ENCODE data around the gene DUOX1. TPM values are rescaled to one million over a fixed set of nuclear protein-coding genes. Genes with fewer than 3 reads are reported as not detected.
A peak's percentile ranks its signal among the peaks of the same experiment; 100 is the strongest.

The DUOX1 gene
- total RNA-seq, 4 donors from 2014 or later = 87.5 to 202 (median 122) TPM

DNA sequence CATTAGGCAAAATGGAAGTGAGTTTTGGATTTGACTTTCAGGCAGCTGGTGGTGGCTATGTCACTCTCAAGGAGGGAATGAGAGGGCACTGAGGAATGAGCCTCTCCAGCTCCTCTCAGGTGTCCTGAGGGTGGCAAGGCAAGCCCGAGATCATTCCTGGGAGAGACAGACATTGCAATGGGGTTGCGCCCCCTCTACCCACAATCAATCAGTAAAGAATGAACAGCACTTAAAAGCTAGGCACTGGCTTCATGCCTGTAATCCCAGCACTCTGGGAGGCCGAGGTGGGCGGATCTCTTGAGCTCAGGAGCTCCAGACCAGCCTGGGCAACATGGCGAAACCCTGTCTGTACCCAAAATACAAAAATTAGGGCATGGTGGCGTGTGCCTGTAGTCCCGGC is 72.1 kb downstream of the DUOX1 start:
- TF ChIP-seq, protein P1, sequence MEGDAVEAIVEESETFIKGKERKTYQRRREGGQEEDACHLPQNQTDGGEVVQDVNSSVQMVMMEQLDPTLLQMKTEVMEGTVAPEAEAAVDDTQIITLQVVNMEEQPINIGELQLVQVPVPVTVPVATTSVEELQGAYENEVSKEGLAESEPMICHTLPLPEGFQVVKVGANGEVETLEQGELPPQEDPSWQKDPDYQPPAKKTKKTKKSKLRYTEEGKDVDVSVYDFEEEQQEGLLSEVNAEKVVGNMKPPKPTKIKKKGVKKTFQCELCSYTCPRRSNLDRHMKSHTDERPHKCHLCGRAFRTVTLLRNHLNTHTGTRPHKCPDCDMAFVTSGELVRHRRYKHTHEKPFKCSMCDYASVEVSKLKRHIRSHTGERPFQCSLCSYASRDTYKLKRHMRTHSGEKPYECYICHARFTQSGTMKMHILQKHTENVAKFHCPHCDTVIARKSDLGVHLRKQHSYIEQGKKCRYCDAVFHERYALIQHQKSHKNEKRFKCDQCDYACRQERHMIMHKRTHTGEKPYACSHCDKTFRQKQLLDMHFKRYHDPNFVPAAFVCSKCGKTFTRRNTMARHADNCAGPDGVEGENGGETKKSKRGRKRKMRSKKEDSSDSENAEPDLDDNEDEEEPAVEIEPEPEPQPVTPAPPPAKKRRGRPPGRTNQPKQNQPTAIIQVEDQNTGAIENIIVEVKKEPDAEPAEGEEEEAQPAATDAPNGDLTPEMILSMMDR (IDR thresholded peaks at IDR 0.05) = no peak
- no peak for TF ChIP-seq POLR2A (IDR thresholded peaks at IDR 0.05)
- intact Hi-C loops (cut with DNase I) = loop anchor here (10.0 kb wide), 1 partner anchor 193 kb away; no protein-coding TSS in a partner anchor
- Histone ChIP-seq H3K27ac (no peak overlapping the region), H3K9me3 (no peaks in the 10 kb centered on the region), H3K27me3 (no peaks in the 10 kb centered on the region), H3K36me3 (no peaks in the 10 kb centered on the region), H3K4me1 (peaks cover 0 to 37% (median 6%) of the 10 kb centered on the region in 3 donors), H3K4me3 (no peak overlapping the region)
- WGBS, 2 donors = 90% methylated on average over 2 of the region's 7 CpGs
- DNase-seq = no peak

DNA sequence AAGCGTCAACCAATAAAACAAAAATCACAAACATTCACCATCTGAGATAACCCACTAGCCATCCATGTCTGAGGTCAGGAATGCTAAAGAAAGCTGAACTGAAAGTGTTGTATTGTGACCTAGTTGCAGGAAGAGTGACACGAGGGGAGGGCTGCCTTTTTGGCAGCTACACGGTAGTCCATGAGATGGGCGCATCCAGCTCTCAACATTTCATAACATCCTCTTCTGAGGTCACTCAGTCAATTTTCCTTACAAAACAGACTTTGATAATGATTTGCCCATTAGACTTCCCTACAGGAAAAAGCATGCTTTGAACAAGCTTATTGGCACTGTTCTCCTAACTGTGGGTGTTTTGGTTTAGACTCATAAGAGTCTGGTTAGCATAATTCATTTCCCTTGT is 73.4 kb downstream of the DUOX1 start:
- no peak overlapping the region for H3K4me3 ChIP-seq
- 27 to 35% methylated on average over 4 of the region's 4 CpGs for WGBS, 2 donors
- intact Hi-C loops (cut with DNase I) = loop anchor here (10.0 kb wide), 1 partner anchor 192 kb away; no protein-coding TSS in a partner anchor
- TF ChIP-seq POLR2A (IDR thresholded peaks at IDR 0.05) = no peak
- H3K27ac ChIP-seq = no peak overlapping the region
- no peaks in the 10 kb centered on the region for H3K27me3 ChIP-seq
- no peaks in the 10 kb centered on the region for H3K36me3 ChIP-seq
- H3K9me3 ChIP-seq = no peaks in the 10 kb centered on the region
- DNase-seq = no peak
- peaks cover 0 to 28% (median 6%) of the 10 kb centered on the region in 3 donors for H3K4me1 ChIP-seq

- no peak for DNase-seq
- intact Hi-C loops (cut with DNase I) = loop anchor here (10.0 kb wide), 1 partner anchor 190 kb away; no protein-coding TSS in a partner anchor
- 0 to 5% methylated on average over 1 to 2 of the region's 2 CpGs for WGBS, 2 donors
- Histone ChIP-seq H3K9me3 (no peaks in the 10 kb centered on the region), H3K27ac (no peak overlapping the region), H3K36me3 (no peaks in the 10 kb centered on the region), H3K4me3 (no peak overlapping the region), H3K4me1 (peaks cover 0 to 13% (median 0%) of the 10 kb centered on the region in 3 donors), H3K27me3 (no peaks in the 10 kb centered on the region)
- TF ChIP-seq, protein P1 (IDR thresholded peaks at IDR 0.05) = peak; percentile 37 to 92 (median 77)
- TF ChIP-seq POLR2A (IDR thresholded peaks at IDR 0.05) = no peak
Observed at GRCh38 chr15:45205192-45205591, 75.4 kb downstream of the DUOX1 start.

GRCh38 chr15:45212493-45212892 is 82.7 kb downstream of the DUOX1 start:
- intact Hi-C loops (cut with DNase I) = no loop called here
- TF ChIP-seq, protein P1 (IDR thresholded peaks at IDR 0.05) = no peak
- no peak for TF ChIP-seq POLR2A (IDR thresholded peaks at IDR 0.05)
- no peak for DNase-seq
- H3K9me3 ChIP-seq = no peaks in the 10 kb centered on the region
- H3K36me3 ChIP-seq = no peaks in the 10 kb centered on the region
- no peak overlapping the region for H3K27ac ChIP-seq
- 67 to 73% methylated on average over 1 of the region's 1 CpG for WGBS, 2 donors
- no peaks in the 10 kb centered on the region for H3K27me3 ChIP-seq
- H3K4me1 ChIP-seq = no peaks in the 10 kb centered on the region
- H3K4me3 ChIP-seq = no peak overlapping the region

Other genes with a start within 250 kb of the DUOX1 start
- gene TERB2, start 173.3 kb upstream of the DUOX1 start, total RNA-seq = not detected
- 10 to 100 TPM; 26.3 to 39.3 (median 31.0) TPM for gene SORD, start 106.8 kb upstream of the DUOX1 start, total RNA-seq
- 10 to 100 TPM in 3 of 4 donors, 1 to 10 TPM in 1; 5.0 to 50.7 (median 22.6) TPM for gene DUOX2, start 15.8 kb upstream of the DUOX1 start, total RNA-seq
- gene DUOXA2, start 15.7 kb upstream of the DUOX1 start, total RNA-seq = 10 to 100 TPM in 2 of 4 donors, 1 to 10 TPM in 1, not detected in 1; 6.3 to 20.6 (median 13.6) TPM
- gene DUOXA1, start 115 bp upstream of the DUOX1 start, total RNA-seq = 100 to 1,000 TPM in 3 of 4 donors, 10 to 100 TPM in 1; 64.0 to 202 (median 134) TPM
- 10 to 100 TPM in 1 of 4 donors, 1 to 10 TPM in 3; 1.9 to 12.0 (median 5.7) TPM for gene SHF, start 58.0 kb downstream of the DUOX1 start, total RNA-seq
- gene SLC28A2, start 122.2 kb downstream of the DUOX1 start, total RNA-seq = not detected
- gene GATM, start 248.6 kb downstream of the DUOX1 start, total RNA-seq = 10 to 100 TPM; 11.1 to 20.7 (median 16.7) TPM